ENCODE measurements around the gene ZNF516.

- TF ChIP-seq CTCF (IDR thresholded peaks at IDR 0.05; ENCODE audit: borderline replicate concordance, extremely low read depth, low read length, poor library complexity, severe bottlenecking) (no peak), EZH2 (IDR thresholded peaks at IDR 0.05; ENCODE audit: borderline replicate concordance, low read depth, low read length, severe bottlenecking) (no peak)
Measured at GRCh38 chr18:76462326-76462694, 32.7 kb downstream of the ZNF516 start.
